Breast epithelium (tissue), 4 donors: Measurements from ENCODE around the gene CLSTN2. TPM values are rescaled to one million over a fixed set of nuclear protein-coding genes. Genes with fewer than 3 reads are reported as not detected.

Experiments used
- DNase-seq, 2 donors: peaks; one replicate each; pipeline ENCODE4 v3.0.0-alpha.2; 2019; ENCODE audit warnings: low spot score in 2 of 2
- H3K27ac ChIP-seq, 2 donors: fragments of 200-600 bp; sonication (generic) in 1 of 2; one replicate each; pipeline ENCODE4 v1.5.1; 2016 to 2019; ENCODE audit warnings: mild to moderate bottlenecking in 1 of 2
- H3K27me3 ChIP-seq, 2 donors: fragments of 200-600 bp; sonication (generic) in 1 of 2; one replicate each; pipeline versions ENCODE4 v1.5.1 to v1.6.0; 2017 to 2019; ENCODE audit warnings: control low read depth in 1 of 2, mild to moderate bottlenecking in 1 of 2
- H3K36me3 ChIP-seq: fragments of 200-600 bp; one replicate; pipeline ENCODE4 v1.5.1; 2019
- H3K4me1 ChIP-seq, 2 donors: fragments of 200-600 bp; sonication (generic); one replicate each; pipeline ENCODE4 v1.5.1; 2016 to 2019; ENCODE audit warnings: control low read depth in 1 of 2
- H3K4me3 ChIP-seq, 3 donors: fragments of 200-600 bp; sonication (generic); 1 replicate in 2 of 3; 2 replicates in 1 of 3; pipeline ENCODE4 v1.5.1; 2016 to 2019; ENCODE audit warnings: mild to moderate bottlenecking in 3 of 3, moderate library complexity in 2 of 3
- H3K9me3 ChIP-seq, 2 donors: fragments of 200-600 bp; sonication (generic) in 1 of 2; one replicate each; pipeline ENCODE4 v1.5.1; 2016 to 2019; ENCODE audit warnings: control low read depth in 1 of 2
- POLR2A ChIP-seq: fragments of 450-650 bp; IDR thresholded peaks from one replicate; pipeline ENCODE4 v1.6.1; 2016; ENCODE audit warnings: antibody characterized with exemption, mild to moderate bottlenecking, moderate library complexity
- POLR2AphosphoS5 ChIP-seq, 3 donors: sonication (generic); formaldehyde crosslinking; IDR thresholded peaks; one replicate each; pipeline ENCODE4 v1.6.1; 2017; ENCODE audit warnings: antibody characterized with exemption in 3 of 3
- intact Hi-C: fragments of 100-400 bp; cut with DNase I; formaldehyde crosslinking; loops from one replicate; pipeline ENCODE4 v1.15.1; 2023; ENCODE audit warnings: low total_unique reads
- total RNA-seq, 3 donors: library from RNA; depleted of rRNA; stranded (reverse); fragments of >200 nt; gene quantifications; one replicate each; pipeline ENCODE4 v1.1.0, GENCODE V29; 2016
- TF ChIP-seq, protein P1 (sequence below), 3 donors: fragments of 450-650 bp; IDR thresholded peaks; one replicate each; pipeline ENCODE4 v1.5.1; 2016 to 2017; ENCODE audit warnings: antibody characterized with exemption in 3 of 3, mild to moderate bottlenecking in 3 of 3, moderate library complexity in 3 of 3

Gene CLSTN2
- total RNA-seq, 3 donors from 2014 or later: 15.5 to 75.5 (median 33.1) TPM

DNA sequence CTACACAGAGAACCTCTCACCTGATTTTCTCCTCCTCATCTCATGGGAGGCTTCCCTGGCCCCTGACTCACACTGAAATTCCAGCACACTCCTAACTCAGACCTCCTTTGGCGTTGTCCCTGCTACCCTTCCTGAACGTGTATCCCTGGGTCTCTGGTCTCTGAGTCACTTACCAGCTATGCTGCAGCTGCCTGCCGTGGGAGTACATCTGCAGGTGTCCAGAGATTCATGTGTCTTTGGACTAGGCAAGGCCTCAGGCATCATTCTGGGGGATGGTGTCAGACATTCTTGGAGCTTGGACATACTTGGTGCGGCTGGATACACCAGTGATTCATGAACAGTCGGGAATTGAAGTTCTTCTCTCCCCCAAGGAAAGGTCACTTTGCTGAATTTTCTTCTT is 594.1 kb downstream of the CLSTN2 start:
- intact Hi-C loops: no loop called here

DNA sequence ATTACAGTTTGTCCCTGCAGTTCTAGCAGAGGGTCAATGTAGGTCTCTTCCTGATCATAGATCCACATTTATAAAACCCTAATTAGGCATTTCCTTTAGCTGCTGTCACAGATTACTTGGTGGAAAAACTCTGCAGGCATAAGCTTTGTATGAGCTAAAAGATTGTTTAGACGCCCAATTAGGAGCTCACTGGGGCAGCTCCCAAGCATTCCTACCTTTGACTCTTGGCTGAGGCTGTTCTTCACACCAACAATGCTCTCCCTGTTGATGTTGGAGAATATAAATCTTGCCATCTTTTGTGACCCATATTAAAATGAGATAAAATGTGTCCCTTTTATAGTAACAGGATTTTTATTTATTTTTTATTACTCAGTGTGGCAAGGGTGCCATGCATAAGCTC is 594.6 kb downstream of the CLSTN2 start:
- Histone ChIP-seq H3K36me3 (no peaks in the 10 kb centered on the region), H3K4me3 (no peak overlapping the region), H3K27me3 (no peaks in the 10 kb centered on the region), H3K9me3 (peaks cover 0 to 4% of the 10 kb centered on the region in 2 donors), H3K4me1 (no peaks in the 10 kb centered on the region), H3K27ac (no peak overlapping the region)
- TF ChIP-seq POLR2AphosphoS5 (IDR thresholded peaks at IDR 0.05): no peak
- TF ChIP-seq POLR2A: no peak
- TF ChIP-seq, protein P1, sequence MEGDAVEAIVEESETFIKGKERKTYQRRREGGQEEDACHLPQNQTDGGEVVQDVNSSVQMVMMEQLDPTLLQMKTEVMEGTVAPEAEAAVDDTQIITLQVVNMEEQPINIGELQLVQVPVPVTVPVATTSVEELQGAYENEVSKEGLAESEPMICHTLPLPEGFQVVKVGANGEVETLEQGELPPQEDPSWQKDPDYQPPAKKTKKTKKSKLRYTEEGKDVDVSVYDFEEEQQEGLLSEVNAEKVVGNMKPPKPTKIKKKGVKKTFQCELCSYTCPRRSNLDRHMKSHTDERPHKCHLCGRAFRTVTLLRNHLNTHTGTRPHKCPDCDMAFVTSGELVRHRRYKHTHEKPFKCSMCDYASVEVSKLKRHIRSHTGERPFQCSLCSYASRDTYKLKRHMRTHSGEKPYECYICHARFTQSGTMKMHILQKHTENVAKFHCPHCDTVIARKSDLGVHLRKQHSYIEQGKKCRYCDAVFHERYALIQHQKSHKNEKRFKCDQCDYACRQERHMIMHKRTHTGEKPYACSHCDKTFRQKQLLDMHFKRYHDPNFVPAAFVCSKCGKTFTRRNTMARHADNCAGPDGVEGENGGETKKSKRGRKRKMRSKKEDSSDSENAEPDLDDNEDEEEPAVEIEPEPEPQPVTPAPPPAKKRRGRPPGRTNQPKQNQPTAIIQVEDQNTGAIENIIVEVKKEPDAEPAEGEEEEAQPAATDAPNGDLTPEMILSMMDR (IDR thresholded peaks at IDR 0.05): no peak
- intact Hi-C loops: no loop called here
- no peak for DNase-seq

More for the DNA sequence above, 594.1 kb downstream of the CLSTN2 start:
- Histone ChIP-seq H3K36me3 (no peaks in the 10 kb centered on the region), H3K4me3 (no peak overlapping the region), H3K9me3 (peaks cover 0 to 5% of the 10 kb centered on the region in 2 donors), H3K27me3 (no peaks in the 10 kb centered on the region), H3K4me1 (no peaks in the 10 kb centered on the region), H3K27ac (no peak overlapping the region)
- peak in 1 of 2 donors; percentile 28 for DNase-seq
- TF ChIP-seq, protein P1 (IDR thresholded peaks at IDR 0.05): no peak
- TF ChIP-seq POLR2AphosphoS5 (IDR thresholded peaks at IDR 0.05) (no peak), POLR2A (no peak)

DNA sequence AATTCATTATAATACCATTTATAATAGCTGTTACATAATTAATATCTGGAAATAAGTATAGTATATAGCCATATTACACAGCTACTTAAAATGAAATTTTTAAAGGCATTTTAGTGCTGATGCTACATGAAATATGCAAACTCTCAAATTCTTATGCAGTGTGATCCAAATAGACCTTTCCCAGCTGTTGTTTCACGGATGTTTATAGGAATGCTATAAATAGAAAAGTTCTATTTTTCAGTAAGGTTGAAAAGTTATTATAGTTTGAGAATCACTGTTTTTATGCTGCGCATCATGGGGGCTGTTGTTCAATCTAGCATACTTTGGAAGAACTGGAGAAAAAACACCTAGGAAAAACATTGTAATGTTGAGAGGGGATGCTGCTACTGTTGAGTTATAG is 595.1 kb downstream of the CLSTN2 start:
- no peak for DNase-seq
- no peak overlapping the region for H3K27ac ChIP-seq
- no peaks in the 10 kb centered on the region for H3K9me3 ChIP-seq
- no peak for TF ChIP-seq POLR2AphosphoS5 (IDR thresholded peaks at IDR 0.05)
- no peak for TF ChIP-seq POLR2A
- TF ChIP-seq, protein P1 (IDR thresholded peaks at IDR 0.05): no peak
- no peaks in the 10 kb centered on the region for H3K4me1 ChIP-seq
- H3K36me3 ChIP-seq: no peaks in the 10 kb centered on the region
- no peaks in the 10 kb centered on the region for H3K27me3 ChIP-seq
- H3K4me3 ChIP-seq: no peak overlapping the region
- intact Hi-C loops: no loop called here

DNA sequence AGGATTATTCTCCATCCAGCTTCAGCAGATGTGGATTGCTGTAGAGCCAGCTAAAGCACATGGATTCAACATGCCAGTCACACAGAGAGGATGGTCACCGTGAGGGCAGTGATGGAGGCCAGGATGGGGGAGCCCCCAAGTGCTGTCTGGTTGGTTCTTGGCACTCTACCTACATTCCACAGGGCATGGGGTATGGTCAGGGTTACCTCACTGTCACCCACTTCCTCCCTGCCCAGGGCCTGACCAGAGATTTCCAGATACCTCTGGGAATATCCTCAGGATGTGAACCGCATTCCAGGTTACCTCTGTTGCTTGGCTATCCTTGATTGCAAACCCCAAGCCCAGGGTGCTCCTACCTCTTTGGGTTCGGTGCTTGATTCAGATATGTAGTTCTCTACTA is 595.6 kb downstream of the CLSTN2 start:
- Histone ChIP-seq H3K9me3 (no peaks in the 10 kb centered on the region), H3K4me1 (no peaks in the 10 kb centered on the region), H3K27ac (no peak overlapping the region), H3K4me3 (no peak overlapping the region), H3K27me3 (no peaks in the 10 kb centered on the region), H3K36me3 (no peaks in the 10 kb centered on the region)
- no peak for DNase-seq
- TF ChIP-seq, protein P1 (IDR thresholded peaks at IDR 0.05): no peak
- no peak for TF ChIP-seq POLR2AphosphoS5 (IDR thresholded peaks at IDR 0.05)
- no peak for TF ChIP-seq POLR2A
- intact Hi-C loops: no loop called here

DNA sequence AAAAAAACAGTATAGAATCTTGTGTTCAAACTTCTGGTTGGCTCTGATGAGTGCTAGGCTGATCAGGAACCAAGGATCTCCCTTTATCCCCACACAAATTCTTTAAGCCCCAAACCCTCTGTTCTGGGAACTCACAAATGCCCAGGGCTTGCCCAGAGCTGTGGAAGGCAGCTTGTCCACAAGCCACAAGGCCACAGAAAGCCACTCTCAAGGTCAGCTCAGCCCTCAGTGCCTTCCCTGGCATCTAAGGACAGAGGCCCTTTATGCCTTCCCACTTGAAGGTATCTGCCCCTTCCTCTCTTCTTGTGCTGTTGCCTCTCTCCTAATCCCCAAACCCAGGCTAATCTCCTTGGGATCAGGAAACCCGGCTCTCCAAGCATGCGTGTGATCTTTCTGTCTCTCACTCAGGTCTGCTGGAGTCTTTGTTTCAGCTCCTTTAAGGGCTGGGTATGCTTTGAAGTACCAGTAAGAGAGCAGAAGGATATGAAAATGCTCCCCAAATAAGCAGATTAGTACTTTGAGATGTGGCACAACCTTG is 597.9 kb downstream of the CLSTN2 start:
- no peaks in the 10 kb centered on the region for H3K9me3 ChIP-seq
- no peak overlapping the region for H3K27ac ChIP-seq
- H3K4me1 ChIP-seq: no peaks in the 10 kb centered on the region
- no peak for TF ChIP-seq POLR2A
- TF ChIP-seq POLR2AphosphoS5 (IDR thresholded peaks at IDR 0.05): no peak
- TF ChIP-seq, protein P1 (IDR thresholded peaks at IDR 0.05): no peak
- intact Hi-C loops: no loop called here
- no peaks in the 10 kb centered on the region for H3K36me3 ChIP-seq
- DNase-seq: no peak
- H3K27me3 ChIP-seq: no peaks in the 10 kb centered on the region
- no peak overlapping the region for H3K4me3 ChIP-seq
